ENCODE results near the gene DKKL1. TPM values are rescaled to one million over a fixed set of nuclear protein-coding genes. Genes with fewer than 3 reads are reported as not detected.

DKKL1 gene
- total RNA-seq, 1 donor: 0.36 TPM

DNA sequence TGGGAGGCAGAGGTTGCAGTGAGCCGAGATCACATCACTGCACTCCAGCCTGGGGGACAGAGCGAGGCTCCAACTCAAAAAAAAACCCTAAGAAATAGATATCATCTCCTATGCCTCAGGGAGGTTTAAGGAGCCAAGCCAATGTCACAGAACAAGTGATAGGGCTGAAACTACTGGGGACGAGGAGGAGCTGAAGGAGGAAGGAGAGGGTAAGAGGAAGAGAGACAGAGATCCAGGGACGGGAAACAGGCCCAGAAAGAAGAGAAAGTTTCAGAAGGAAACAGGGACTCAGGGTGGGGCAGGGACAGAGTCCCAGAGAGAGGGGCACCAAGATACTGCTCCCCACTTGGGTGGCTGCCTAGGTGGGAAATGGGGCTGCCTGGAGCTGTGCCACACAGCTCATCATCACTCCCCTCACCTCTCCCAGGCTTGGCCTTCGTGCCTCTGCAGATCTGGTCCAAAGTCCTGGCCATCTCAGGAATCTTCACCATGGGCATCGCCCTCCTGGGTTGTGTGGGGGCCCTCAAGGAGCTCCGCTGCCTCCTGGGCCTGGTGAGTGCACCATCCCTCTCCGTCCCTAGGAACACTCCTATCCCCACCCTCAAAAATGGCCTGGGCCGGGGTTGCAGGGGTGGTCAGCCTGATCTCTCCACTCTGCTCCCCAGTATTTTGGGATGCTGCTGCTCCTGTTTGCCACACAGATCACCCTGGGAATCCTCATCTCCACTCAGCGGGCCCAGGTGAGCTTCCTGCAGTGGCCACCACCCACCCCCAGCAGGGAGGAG lies 27.0 kb upstream of the DKKL1 start:
- no peak for DNase-seq (ENCODE audit: insufficient read length, low spot score, missing footprints)
- no peak overlapping the region for H2AFZ ChIP-seq (ENCODE audit: low read length)
- H3K4me3 ChIP-seq (ENCODE audit: insufficient read depth, low read length): no peak overlapping the region
- no peaks in the 10 kb centered on the region for H3K9me3 ChIP-seq (ENCODE audit: low read depth, low read length)
- no peak overlapping the region for H3K27ac ChIP-seq (ENCODE audit: low read depth, low read length)
- TF ChIP-seq, protein P1, sequence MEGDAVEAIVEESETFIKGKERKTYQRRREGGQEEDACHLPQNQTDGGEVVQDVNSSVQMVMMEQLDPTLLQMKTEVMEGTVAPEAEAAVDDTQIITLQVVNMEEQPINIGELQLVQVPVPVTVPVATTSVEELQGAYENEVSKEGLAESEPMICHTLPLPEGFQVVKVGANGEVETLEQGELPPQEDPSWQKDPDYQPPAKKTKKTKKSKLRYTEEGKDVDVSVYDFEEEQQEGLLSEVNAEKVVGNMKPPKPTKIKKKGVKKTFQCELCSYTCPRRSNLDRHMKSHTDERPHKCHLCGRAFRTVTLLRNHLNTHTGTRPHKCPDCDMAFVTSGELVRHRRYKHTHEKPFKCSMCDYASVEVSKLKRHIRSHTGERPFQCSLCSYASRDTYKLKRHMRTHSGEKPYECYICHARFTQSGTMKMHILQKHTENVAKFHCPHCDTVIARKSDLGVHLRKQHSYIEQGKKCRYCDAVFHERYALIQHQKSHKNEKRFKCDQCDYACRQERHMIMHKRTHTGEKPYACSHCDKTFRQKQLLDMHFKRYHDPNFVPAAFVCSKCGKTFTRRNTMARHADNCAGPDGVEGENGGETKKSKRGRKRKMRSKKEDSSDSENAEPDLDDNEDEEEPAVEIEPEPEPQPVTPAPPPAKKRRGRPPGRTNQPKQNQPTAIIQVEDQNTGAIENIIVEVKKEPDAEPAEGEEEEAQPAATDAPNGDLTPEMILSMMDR (IDR thresholded peaks at IDR 0.05; ENCODE audit: extremely low read depth, low read depth, low read length): no peak
- H3K79me2 ChIP-seq (ENCODE audit: insufficient read depth, low read length): no peaks in the 10 kb centered on the region
- peaks cover 8% of the 10 kb centered on the region for H3K4me1 ChIP-seq (ENCODE audit: insufficient read depth, low read length)
- no peaks in the 10 kb centered on the region for H3K27me3 ChIP-seq (ENCODE audit: insufficient read depth, low read length)
- peaks cover 5% of the 10 kb centered on the region for H3K36me3 ChIP-seq (ENCODE audit: insufficient read depth, low read length)
- no peaks in the 10 kb centered on the region for H4K20me1 ChIP-seq (ENCODE audit: insufficient read depth, low read length)
- no peak overlapping the region for H3K4me2 ChIP-seq (ENCODE audit: insufficient read depth, low read length)

DNA sequence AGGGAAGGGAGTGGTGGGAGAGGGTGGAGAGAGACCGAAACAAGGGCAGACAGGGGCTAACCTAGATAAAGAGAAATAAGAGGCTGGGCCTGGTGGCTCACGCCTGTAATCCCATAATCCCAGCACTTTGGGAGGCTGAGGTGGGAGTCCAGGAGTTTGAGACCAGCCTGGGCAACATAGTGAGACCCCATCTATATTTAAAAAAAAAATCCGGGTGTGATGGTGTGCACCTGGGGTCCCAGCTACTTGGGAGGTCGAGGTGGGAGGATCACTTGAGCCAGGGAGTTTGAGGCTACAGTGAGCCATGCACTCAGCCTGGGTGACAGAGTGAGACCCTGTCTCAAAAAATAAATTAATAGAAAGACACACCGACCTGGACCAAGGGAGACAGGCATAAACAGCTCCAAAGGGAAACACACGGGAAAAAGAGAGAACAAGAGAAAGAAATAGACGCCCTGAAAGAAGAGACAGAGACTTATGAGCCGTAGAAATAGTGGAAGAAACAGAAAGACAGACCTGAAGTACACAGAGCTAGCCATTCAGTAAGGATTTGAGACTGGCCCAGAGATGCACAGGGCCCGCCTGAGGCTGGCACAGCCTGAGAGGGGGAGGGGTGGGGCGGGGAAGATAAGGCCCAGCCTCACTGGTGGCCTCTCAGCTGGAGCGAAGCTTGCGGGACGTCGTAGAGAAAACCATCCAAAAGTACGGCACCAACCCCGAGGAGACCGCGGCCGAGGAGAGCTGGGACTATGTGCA lies 26.2 kb upstream of the DKKL1 start:
- H4K20me1 ChIP-seq (ENCODE audit: insufficient read depth, low read length): no peaks in the 10 kb centered on the region
- no peak overlapping the region for H2AFZ ChIP-seq (ENCODE audit: low read length)
- TF ChIP-seq, protein P1 (IDR thresholded peaks at IDR 0.05; ENCODE audit: extremely low read depth, low read depth, low read length): no peak
- H3K27ac ChIP-seq (ENCODE audit: low read depth, low read length): no peak overlapping the region
- H3K4me3 ChIP-seq (ENCODE audit: insufficient read depth, low read length): no peak overlapping the region
- H3K9me3 ChIP-seq (ENCODE audit: low read depth, low read length): no peaks in the 10 kb centered on the region
- no peak for DNase-seq (ENCODE audit: insufficient read length, low spot score, missing footprints)
- peaks cover 8% of the 10 kb centered on the region for H3K4me1 ChIP-seq (ENCODE audit: insufficient read depth, low read length)
- H3K79me2 ChIP-seq (ENCODE audit: insufficient read depth, low read length): no peaks in the 10 kb centered on the region
- H3K36me3 ChIP-seq (ENCODE audit: insufficient read depth, low read length): peaks cover 5% of the 10 kb centered on the region
- H3K27me3 ChIP-seq (ENCODE audit: insufficient read depth, low read length): no peaks in the 10 kb centered on the region
- no peak overlapping the region for H3K4me2 ChIP-seq (ENCODE audit: insufficient read depth, low read length)

DNA sequence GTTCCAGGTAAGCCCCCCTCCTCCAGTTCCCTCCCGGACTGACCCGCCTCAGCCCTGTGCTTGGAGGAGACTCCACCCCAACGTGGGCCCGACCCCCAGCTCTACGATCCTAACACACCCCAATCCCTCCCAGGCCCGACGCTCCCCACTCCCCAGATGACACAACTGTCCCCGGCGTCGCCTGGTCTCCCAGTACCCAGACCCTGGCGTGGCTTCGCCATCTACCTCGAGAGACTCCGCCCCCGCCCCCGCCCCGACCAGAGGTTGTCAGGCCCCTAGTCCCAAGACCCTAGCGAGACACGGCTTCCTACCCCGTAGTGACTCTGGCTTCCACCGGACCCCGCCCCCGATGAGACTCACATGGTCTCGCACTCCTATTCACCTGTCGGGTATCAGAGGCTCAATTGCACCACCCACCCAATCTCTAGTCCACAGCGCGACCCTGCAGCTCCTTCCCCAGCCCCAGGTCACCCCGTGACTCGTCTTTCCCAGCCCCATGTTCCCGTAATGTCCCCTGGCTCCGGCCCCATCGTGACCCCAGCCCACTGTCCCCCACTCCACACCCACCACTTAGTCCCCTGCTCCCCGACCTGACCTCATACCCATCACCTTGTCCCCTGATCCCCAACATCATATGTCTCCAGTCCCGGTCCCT lies 25.5 kb upstream of the DKKL1 start:
- H2AFZ ChIP-seq (ENCODE audit: low read length): no peak overlapping the region

More for the DNA sequence above, 25.5 kb upstream of the DKKL1 start:
- Histone ChIP-seq H3K4me3 (ENCODE audit: insufficient read depth, low read length) (no peak overlapping the region), H3K79me2 (ENCODE audit: insufficient read depth, low read length) (no peaks in the 10 kb centered on the region), H3K4me2 (ENCODE audit: insufficient read depth, low read length) (no peak overlapping the region), H4K20me1 (ENCODE audit: insufficient read depth, low read length) (no peaks in the 10 kb centered on the region), H3K27ac (ENCODE audit: low read depth, low read length) (no peak overlapping the region), H3K9me3 (ENCODE audit: low read depth, low read length) (no peaks in the 10 kb centered on the region), H3K27me3 (ENCODE audit: insufficient read depth, low read length) (no peaks in the 10 kb centered on the region), H3K36me3 (ENCODE audit: insufficient read depth, low read length) (peaks cover 10% of the 10 kb centered on the region), H3K4me1 (ENCODE audit: insufficient read depth, low read length) (peaks cover 8% of the 10 kb centered on the region)
- DNase-seq (ENCODE audit: insufficient read length, low spot score, missing footprints): no peak
- TF ChIP-seq, protein P1 (IDR thresholded peaks at IDR 0.05; ENCODE audit: extremely low read depth, low read depth, low read length): no peak
